A549 (cell line): ENCODE results near the gene PPP3CA. TPM values are rescaled to one million over a fixed set of nuclear protein-coding genes. Genes with fewer than 3 reads are reported as not detected.
A peak's percentile ranks its signal among the peaks of the same experiment; 100 is the strongest.

Experiments used
- ATAC-seq, 2 experiments: fragments of 200-7000 bp in 1 of 2; fragments of >200 bp in 1 of 2; cut with Nextera tagmentation in 1 of 2; cut with Tn5 transposase in 1 of 2; 3 replicates each; pipeline versions ENCODE4 v1.8.0 to v1.9.1; 2018 to 2020; ENCODE audit warnings: mild to moderate bottlenecking in 1 of 2, moderate library complexity in 1 of 2
- CTCF ChIA-PET: fragments of 300-600 bp; sonication (Branson Sonifier 250); formaldehyde crosslinking; extraction: SDS; loops from one replicate; lab custom pipeline; 2021; ENCODE audit warnings: antibody characterized with exemption, inconsistent platforms; lab: Yijun Ruan, JAX
- POLR2A ChIA-PET: fragments of 350-600 bp; formaldehyde crosslinking; extraction: SDS; loops from one replicate; lab custom pipeline; 2021; ENCODE audit warnings: antibody characterized with exemption, inconsistent platforms; lab: Yijun Ruan, JAX
- DNase-seq, 2 experiments: peaks; one replicate each; pipeline versions ENCODE4 v3.0.0 to v3.0.0-alpha.2; 2011 to 2016; ENCODE audit warnings: low read depth in 1 of 2, low spot score in 1 of 2
- FAIRE-seq: peaks from 2 replicates; lab custom pipeline; 2011; peaks lifted over from hg19 to GRCh38; lab: Jason Lieb, UNC
- H3K27ac ChIP-seq, 2 experiments: fragments of >200 bp; sonication (Bioruptor Twin); formaldehyde crosslinking; 3 replicates each; pipeline ENCODE4 v1.5.1; 2016 to 2017
- H3K4me1 ChIP-seq: fragments of >200 bp; sonication (Bioruptor Twin); formaldehyde crosslinking; 3 replicates; pipeline ENCODE4 v1.6.1; 2016
- H3K4me2 ChIP-seq: fragments of >200 bp; sonication (Bioruptor Twin); formaldehyde crosslinking; 3 replicates; pipeline ENCODE4 v1.6.1; 2016
- H3K4me3 ChIP-seq: fragments of >200 bp; sonication (Bioruptor Twin); formaldehyde crosslinking; 3 replicates; pipeline ENCODE4 v1.5.1; 2016
- H3K9me3 ChIP-seq: fragments of >200 bp; sonication (Bioruptor Twin); formaldehyde crosslinking; 3 replicates; pipeline ENCODE4 v1.6.1; 2016
- BHLHE40 ChIP-seq: IDR thresholded peaks from 2 replicates; pipeline ENCODE4 v1.6.1; 2012; ENCODE audit warnings: low read depth, low read length, inconsistent platforms
- CEBPB ChIP-seq, 2 experiments: fragments of >200 bp in 1 of 2; sonication (Bioruptor Twin) in 1 of 2; formaldehyde crosslinking in 1 of 2; IDR thresholded peaks; 2 replicates each; pipeline ENCODE4 v1.6.1; 2012 to 2016
- CTCF ChIP-seq: fragments of >200 bp; sonication (Bioruptor Twin); formaldehyde crosslinking; IDR thresholded peaks from 3 replicates; pipeline ENCODE4 v1.5.1; 2016
- EP300 ChIP-seq, 2 experiments: fragments of >200 bp; sonication (Bioruptor Twin); formaldehyde crosslinking; IDR thresholded peaks; 2 replicates in 1 of 2; 3 replicates in 1 of 2; pipeline ENCODE4 v1.6.1; 2016 to 2017
- FOSL2 ChIP-seq, 2 experiments: fragments of 450-650 bp in 1 of 2; fragments of >200 bp in 1 of 2; sonication (Bioruptor Twin) in 1 of 2; formaldehyde crosslinking; IDR thresholded peaks; 2 replicates each; pipeline versions ENCODE4 v1.5.0 to v1.6.1; 2016 to 2020; ENCODE audit warnings: mild to moderate bottlenecking in 1 of 2, moderate library complexity in 1 of 2
- FOXS1 ChIP-seq: fragments of 250-450 bp; sonication (Bioruptor Pico); IDR thresholded peaks from 2 replicates; pipeline ENCODE4 v1.5.0; 2020; ENCODE audit warnings: mild to moderate bottlenecking, moderate library complexity
- HES2 ChIP-seq: fragments of >200 bp; sonication (Bioruptor Twin); formaldehyde crosslinking; IDR thresholded peaks from 2 replicates; pipeline ENCODE4 v1.6.1; 2016
- JUN ChIP-seq, 2 experiments: fragments of >200 bp; sonication (Bioruptor Twin); formaldehyde crosslinking; IDR thresholded peaks; 2 replicates in 1 of 2; 3 replicates in 1 of 2; pipeline ENCODE4 v1.6.1; 2016 to 2017
- KDM5A ChIP-seq: fragments of 200-600 bp; sonication (generic); IDR thresholded peaks from 2 replicates; pipeline ENCODE4 v1.6.1; 2016; ENCODE audit warnings: antibody characterized with exemption, mild to moderate bottlenecking
- MAFK ChIP-seq: fragments of 450-650 bp; IDR thresholded peaks from 2 replicates; pipeline ENCODE4 v1.6.1; 2014; ENCODE audit not compliant: partially characterized antibody
- MAZ ChIP-seq: fragments of 150-350 bp; IDR thresholded peaks from 2 replicates; pipeline ENCODE4 v1.6.1; 2014; ENCODE audit warnings: antibody characterized with exemption, low read depth, low read length, borderline replicate concordance
- NFE2L2 ChIP-seq: fragments of 150-350 bp; conservative IDR thresholded peaks from 2 replicates; pipeline ENCODE4 v1.6.1; 2014; ENCODE audit warnings: low read length
- NR3C1 ChIP-seq: fragments of >200 bp; sonication (Bioruptor Twin); formaldehyde crosslinking; IDR thresholded peaks from 3 replicates; pipeline ENCODE4 v1.6.1; 2017
- POLR2A ChIP-seq: IDR thresholded peaks from 2 replicates; pipeline ENCODE4 v1.6.1; 2012; ENCODE audit warnings: mild to moderate bottlenecking, low read length
- REST ChIP-seq: fragments of 200-600 bp; sonication (generic); IDR thresholded peaks from 2 replicates; pipeline ENCODE4 v1.6.1; 2016; ENCODE audit warnings: antibody characterized with exemption, mild to moderate bottlenecking, moderate library complexity
- SMC3 ChIP-seq: fragments of >200 bp; sonication (Bioruptor Twin); formaldehyde crosslinking; IDR thresholded peaks from 3 replicates; pipeline ENCODE4 v1.6.1; 2018; ENCODE audit warnings: inconsistent platforms
- TP53 ChIP-seq: fragments of 250-450 bp; sonication (Bioruptor Pico); IDR thresholded peaks from 2 replicates; pipeline ENCODE4 v1.5.0; 2021; ENCODE audit warnings: mild to moderate bottlenecking, moderate library complexity
- ZSCAN20 ChIP-seq: fragments of 250-450 bp; sonication (Bioruptor Pico); IDR thresholded peaks from 2 replicates; pipeline ENCODE4 v1.8.0; 2022; ENCODE audit warnings: mild to moderate bottlenecking, moderate library complexity
- WGBS: methylation state at CpG from one replicate; pipeline ENCODE4 v1.1.6; 2017; ENCODE audit errors: missing lambda C conversion rate; 5-methylcytosine and 5-hydroxymethylcytosine counted together
- polyA plus RNA-seq, 4 experiments: library from polyadenylated mRNA; depleted of rRNA in 3 of 4; stranded (reverse); fragments of >200 nt; fragmentation: RNase III in 1 of 4; extraction: RNeasy Plus Mini Kit Qiagen cat#74134 plus additional on column Dnase treatment in 1 of 4; gene quantifications; 2 replicates in 3 of 4; 3 replicates in 1 of 4; pipeline ENCODE4 v1.2.3, GENCODE V29; 2011 to 2017

Gene PPP3CA
- polyA plus RNA-seq, 2 of the 4 experiments (the other 2 are of a cell fraction): 21.4 to 42.4 TPM

GRCh38 chr4:101122019-101122418 is 225.3 kb downstream of the PPP3CA start:
- CTCF ChIA-PET: interaction anchor here (0.9 kb wide), 1 partner anchor 48 kb away, joined by 3 read pairs; no protein-coding TSS in a partner anchor
- FAIRE-seq (no peak), DNase-seq (peak in 1 of 2 experiments; percentile 7), ATAC-seq (peak in 1 of 2 experiments; percentile 36; a peak in 2 of 6 replicates)
- Histone ChIP-seq H3K4me2 (no peak overlapping the region), H3K4me3 (no peak overlapping the region), H3K9me3 (no peaks in the 10 kb centered on the region), H3K27ac (no peak overlapping the region), H3K4me1 (peaks cover 18% of the 10 kb centered on the region; the same call in 2 of the 3 replicates)
- POLR2A ChIA-PET: no interaction called here
- TF ChIP-seq POLR2A (no peak), NFE2L2 (no peak), JUN (IDR thresholded peaks at IDR 0.05) (no peak), SMC3 (no peak), FOSL2 (IDR thresholded peaks at IDR 0.05) (no peak), FOSL2 (CRISPR knock-in tag; IDR thresholded peaks at IDR 0.05) (no peak), CTCF (no peak), REST (no peak), CEBPB (IDR thresholded peaks at IDR 0.05) (no peak), FOXS1 (CRISPR knock-in tag) (no peak), ZSCAN20 (no peak), BHLHE40 (no peak), TP53 (CRISPR knock-in tag) (no peak)

GRCh38 chr4:101119141-101119540 is 228.2 kb downstream of the PPP3CA start:
- peaks cover 46% of the 10 kb centered on the region for H3K4me1 ChIP-seq
- ATAC-seq: no peak
- no peak for FAIRE-seq
- 92% methylated on average over 3 of the region's 3 CpGs for WGBS
- POLR2A ChIA-PET: no interaction called here
- no peak for DNase-seq
- no peak overlapping the region for H3K27ac ChIP-seq
- no peak overlapping the region for H3K4me3 ChIP-seq
- TF ChIP-seq KDM5A: no peak
- no peak for TF ChIP-seq MAFK
- no peak for TF ChIP-seq EP300 (IDR thresholded peaks at IDR 0.05)
- no peak for TF ChIP-seq TP53 (CRISPR knock-in tag)
- TF ChIP-seq NR3C1: no peak
- TF ChIP-seq, all 56 proteins: peak for 0
- CTCF ChIA-PET: no interaction called here
- Histone ChIP-seq H3K4me2 (no peak overlapping the region), H3K9me3 (no peaks in the 10 kb centered on the region)

GRCh38 chr4:101118617-101119016 is 228.7 kb downstream of the PPP3CA start:
- no peak for DNase-seq
- ChIA-PET CTCF (no interaction called here), POLR2A (no interaction called here)
- no peak for FAIRE-seq
- WGBS: 92% methylated on average over 1 of the region's 1 CpG
- no peak overlapping the region for H3K4me2 ChIP-seq
- TF ChIP-seq HES2 (no peak), MAZ (no peak)
- H3K4me3 ChIP-seq: no peak overlapping the region
- no peaks in the 10 kb centered on the region for H3K9me3 ChIP-seq
- H3K27ac ChIP-seq: no peak overlapping the region
- H3K4me1 ChIP-seq: peaks cover 47% of the 10 kb centered on the region
- no peak for ATAC-seq
